GM10847 (cell line): ENCODE data around the gene METTL25B.

Experiments
- POLR2A ChIP-seq: IDR thresholded peaks from 2 replicates; pipeline ENCODE4 v1.6.1; 2011; ENCODE audit not compliant: insufficient read length; ENCODE audit errors: extremely low read depth

Gene METTL25B

DNA sequence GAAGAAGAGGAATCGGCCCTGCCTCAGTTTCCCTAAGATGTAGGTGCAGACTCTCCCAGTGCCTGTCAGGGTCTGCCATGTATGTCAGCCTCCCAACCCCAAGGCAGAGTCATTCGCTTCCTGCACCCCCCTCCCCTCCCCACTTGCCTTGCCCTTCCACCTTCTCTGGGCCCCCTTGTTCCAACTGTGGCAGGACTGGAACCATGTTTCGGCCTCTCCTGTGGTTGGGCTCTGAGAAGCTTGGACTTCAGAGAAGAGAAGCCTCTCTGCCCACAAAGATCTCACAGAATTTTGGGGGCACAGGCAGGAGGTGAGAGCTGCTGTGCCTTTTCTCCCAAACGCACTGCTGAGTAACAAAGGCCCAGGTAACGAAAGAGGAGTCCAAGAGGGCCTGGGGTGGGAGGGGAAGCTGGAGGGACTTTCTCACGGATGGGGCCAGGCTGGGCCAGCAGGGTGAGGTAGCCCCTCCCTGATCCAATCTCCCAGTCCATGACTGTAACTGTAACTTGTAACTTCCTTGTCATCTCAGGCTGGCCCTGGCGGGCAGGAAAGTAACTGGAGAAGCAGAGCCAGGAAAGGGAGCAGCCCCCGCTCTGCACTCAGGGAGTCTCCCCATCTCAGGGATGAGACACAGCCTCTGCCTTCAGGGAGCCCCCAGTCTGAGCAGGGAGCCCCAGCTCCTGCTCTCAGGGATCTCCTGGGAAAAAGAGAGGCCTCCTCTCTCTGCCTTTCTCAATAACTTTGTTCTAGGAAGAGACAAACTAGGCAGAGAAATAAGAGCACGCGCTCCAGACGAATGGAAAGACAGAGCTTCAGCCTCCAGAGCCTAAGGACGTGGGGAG is 34.2 kb upstream of the METTL25B start:
- TF ChIP-seq POLR2A, result no peak

DNA sequence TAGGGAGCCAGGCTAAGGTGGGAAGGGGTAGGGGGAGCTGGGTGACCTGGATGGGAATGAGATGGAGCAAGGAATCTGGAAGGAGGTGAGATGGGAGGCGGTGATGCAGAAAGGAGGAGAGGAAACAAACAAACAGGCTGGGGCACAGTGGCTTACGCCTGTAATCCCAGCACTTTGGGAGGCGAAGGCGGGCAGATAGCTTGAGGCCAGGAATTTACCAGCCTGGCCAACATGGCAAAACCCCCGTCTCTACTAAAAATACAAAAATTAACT is 33.6 kb upstream of the METTL25B start:
- TF ChIP-seq POLR2A, result no peak

DNA sequence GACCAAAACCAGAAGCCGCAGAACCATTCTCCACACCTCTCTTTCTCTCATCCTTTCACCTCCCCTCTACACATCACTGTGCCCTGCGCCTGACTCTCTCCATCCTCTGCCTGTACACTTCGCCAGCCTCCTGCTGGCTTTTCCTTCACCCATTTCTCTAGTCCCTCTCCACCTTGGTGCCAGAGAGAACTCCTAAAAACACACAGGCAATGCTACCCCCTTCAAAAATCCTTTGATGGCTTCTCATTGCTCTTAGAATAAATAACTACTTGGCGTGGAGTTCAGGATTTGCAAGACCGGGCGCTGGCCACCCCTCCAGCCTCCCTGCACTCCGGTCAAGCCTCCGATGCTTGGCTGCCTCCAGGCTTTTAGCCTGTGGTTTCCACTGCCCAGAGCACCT is 31.5 kb upstream of the METTL25B start:
- TF ChIP-seq POLR2A, result no peak

DNA sequence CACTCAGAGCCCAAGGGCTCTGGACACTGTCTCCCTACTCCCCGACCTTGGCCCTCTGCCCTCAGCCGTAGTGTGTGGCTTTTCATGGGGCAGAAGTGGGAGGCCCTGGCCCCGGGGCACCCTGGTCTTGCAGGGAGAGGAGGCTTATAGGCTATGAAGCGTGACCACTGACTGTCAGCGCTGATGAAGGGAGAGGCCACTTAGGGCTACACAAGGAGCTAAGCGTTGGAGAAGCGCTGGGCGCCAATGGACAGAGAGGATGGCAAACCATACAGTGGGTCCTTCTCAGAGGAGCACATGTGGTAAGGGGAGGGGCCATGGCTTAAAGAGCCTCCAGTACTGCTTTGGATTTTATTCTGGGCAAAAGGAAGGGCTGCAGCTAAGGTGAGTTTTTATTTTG is 30.8 kb upstream of the METTL25B start:
- no peak for TF ChIP-seq POLR2A

DNA sequence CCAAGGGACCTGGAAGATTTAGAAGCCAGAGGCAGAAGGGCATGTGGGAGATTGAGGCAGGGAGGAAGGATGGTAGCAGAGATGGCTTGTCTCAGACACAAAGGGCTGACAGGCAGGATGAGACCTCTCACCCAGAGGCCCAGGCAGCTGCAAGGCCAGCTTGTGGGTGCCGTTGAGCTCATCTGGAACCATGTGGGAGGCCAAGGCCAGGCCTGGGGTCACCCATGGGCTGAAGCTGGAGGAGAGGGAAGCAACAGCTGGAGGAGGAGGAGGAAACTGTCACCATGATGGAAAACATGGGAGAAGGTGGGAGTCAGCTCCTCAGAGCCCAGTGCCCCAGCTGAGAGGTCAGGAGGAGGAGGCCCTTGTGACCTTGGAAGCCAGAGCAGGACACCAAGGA is 29.3 kb upstream of the METTL25B start:
- no peak for TF ChIP-seq POLR2A

DNA sequence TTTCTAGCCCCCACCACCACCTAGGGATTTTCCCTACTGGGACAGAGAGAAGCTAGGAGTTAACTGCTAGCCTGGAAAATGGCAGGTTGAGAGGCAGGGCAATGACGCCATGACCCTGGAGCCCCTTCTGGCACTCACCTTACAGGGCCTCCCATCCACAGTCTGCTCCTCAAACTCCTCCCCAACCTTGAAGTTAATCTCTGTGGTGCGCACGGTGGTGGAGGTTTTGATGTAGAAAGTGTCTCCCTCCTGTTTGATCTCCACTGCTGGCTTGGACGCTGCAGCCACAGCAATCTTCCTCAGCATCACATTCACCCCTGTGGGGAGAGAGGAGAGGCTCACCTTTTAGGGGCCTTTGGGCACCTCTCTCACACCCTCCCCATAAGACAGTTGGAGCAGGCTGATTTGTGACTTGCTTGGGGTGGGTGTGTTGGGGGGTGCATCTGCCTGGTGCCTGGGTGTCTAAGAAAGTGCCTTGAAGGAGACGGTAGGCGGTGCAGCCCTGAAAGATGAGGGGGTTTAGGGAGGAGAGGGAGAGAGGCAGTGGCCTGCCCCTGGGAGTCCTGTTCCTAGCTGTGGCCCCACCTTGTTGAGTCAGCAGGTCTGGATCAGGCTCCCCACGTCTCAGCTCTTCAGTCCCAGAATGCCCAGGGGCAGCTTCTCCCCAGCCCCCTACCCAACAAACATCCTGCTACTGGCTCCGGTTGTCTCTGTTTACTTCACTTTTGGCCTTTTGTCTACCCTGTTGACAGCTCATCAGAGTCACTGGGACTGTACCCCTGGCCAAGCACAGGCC is 27.3 kb upstream of the METTL25B start:
- TF ChIP-seq POLR2A, result no peak

DNA sequence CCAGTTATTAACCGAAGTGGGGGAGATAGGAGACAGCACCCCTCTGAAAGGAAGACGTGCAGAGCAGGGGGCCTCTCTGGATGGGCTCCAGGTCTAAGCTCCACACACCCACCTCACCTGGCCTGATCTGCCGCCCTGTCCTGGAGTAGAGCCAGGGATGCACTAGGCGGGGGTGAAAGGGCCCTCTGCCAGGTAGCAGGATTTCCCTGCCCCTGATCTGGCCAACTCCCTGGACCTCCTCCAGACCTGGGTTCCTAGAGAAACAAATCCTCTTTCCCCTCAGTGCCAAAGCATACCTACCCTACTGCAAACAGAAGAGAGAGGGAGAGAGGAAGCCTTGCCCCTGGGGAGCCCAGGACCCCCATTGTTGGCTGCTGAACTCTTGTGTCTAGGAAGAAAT is 24.9 kb upstream of the METTL25B start:
- no peak for TF ChIP-seq POLR2A

DNA sequence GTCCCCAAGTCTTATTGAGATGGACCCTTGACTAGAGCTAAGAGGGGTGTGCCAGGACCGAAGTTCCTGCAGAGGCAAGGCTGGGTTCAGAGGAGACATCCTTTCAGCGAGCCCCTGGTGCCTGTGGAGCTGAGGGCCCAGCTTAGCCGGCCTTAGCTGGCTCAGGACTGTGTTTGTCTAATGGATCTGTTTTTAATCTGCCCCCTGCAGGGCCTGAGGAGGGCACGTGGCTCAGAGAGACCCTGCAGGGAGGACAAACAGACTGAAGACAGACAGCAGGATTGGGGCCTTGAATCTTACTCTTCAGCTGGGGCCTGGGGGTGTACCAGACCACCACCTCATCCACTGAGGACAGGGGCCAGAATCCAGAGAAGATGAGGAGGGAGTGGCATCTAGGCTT is 24.5 kb upstream of the METTL25B start:
- TF ChIP-seq POLR2A, result no peak

DNA sequence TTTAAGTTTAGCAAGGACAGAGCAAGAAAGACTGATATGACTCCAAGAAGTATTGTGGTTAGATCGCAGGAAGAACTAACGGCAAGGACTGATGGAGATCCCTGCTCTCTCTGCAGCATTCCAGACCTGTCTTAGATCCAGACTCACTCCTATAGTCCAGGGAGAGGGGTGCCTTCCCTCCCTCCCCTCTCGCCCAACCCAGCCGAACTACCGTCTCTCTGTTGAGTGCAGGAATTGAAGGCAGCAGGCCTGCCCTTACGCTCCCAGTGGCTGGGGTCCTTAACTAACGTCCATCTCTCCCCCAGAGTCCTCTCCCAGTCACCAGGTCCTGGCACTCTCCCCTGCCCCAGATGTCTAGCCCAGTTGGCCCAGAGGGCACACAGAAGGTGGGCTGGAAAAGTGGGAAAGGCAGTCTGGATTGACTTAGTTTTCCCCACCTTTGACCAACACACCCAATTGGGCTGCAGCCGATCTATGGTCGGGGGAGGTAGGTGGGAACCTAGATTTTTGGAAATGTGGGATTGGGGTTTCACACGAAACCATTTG is 24.0 kb upstream of the METTL25B start:
- TF ChIP-seq POLR2A, result no peak

DNA sequence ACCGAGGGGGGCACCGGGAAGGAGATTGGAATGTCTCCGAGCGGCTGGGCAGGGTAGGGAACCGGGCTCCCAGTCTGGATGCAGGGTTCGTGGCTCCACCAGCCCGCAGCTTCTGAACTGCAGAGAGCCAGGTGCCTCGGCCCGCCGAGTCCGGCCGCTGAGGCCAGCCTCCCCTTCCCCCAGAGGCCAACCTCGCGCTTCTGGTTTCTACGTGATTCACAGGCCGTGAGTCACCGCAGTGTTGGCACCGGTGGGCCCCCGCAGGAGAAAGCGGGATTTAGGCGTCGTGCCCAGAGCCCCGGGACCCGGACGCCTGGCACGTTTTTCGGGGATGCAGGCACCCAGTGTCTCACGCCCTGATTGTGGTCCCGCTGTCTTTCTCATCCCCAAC is 23.3 kb upstream of the METTL25B start:
- no peak for TF ChIP-seq POLR2A

DNA sequence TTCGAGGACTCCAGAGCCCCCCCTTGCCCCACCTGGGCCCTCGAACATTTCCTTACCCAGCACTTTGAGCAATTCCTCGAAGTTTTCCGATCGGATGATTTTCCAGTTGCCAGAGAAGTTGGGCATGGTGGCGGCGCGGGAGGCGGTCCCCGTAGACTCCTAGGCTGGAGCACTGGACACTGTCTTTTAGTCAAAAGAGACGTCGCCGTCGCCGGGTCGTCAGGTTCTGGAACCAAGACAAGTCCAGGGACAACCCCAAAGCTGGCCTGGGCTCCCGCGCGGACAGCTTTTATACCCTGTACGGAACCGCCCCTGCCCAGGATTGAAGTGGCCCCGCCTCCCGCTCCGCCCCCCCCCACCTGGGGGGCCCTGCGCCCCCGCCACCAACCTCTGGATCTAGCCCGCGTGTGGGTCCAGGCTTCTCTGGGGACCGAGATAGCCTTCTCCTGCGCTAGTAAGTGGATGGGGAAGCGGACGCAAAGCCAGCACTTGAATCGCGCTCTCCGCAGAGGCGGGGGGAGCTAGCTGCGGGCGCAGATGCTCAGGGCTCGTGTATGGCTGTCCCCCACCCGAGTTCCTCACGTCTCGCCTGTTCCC is 22.9 kb upstream of the METTL25B start, which contains the start of gene CRABP2:
CRABP2 (minus strand) TSS at position 263 of the 597 bp plus-strand sequence; CDS start at position 126, 137 bp downstream.
- TF ChIP-seq POLR2A, result no peak

DNA sequence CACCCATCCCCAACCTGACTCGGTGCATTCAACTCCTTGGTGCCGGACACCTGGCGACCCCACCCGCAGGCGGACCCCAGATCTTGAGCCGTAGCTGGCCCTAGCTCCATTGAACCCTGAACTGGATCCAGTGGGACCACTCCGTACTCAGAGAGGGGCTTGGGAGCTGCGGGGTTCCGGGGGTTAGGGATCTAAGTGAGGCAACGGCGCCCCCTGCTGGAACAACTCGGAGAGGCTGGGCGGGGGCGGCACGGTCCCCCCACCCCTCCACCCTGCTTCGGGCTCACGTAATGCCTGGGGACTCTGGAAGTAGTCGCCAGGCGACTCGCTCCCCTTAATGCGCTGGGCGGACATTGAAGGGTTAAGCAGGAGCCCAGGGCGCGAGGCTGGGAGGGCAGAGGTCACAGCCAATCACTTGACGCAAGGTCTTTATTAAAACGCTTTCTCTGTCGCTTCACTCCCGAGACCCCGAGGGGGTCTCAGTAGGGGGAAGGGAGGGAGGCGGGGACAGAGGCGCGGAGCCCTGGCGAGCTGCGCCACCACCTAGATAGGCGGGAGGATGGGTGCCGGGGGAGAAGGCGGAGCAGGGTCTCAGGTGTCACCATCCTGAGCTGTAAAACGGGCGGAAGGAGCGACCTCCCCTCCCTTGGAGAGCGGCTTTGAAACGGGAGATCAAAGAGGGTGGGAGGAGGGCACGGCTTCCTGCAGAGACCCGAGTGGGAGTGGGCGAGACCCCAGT is 22.2 kb upstream of the METTL25B start:
- no peak for TF ChIP-seq POLR2A

DNA sequence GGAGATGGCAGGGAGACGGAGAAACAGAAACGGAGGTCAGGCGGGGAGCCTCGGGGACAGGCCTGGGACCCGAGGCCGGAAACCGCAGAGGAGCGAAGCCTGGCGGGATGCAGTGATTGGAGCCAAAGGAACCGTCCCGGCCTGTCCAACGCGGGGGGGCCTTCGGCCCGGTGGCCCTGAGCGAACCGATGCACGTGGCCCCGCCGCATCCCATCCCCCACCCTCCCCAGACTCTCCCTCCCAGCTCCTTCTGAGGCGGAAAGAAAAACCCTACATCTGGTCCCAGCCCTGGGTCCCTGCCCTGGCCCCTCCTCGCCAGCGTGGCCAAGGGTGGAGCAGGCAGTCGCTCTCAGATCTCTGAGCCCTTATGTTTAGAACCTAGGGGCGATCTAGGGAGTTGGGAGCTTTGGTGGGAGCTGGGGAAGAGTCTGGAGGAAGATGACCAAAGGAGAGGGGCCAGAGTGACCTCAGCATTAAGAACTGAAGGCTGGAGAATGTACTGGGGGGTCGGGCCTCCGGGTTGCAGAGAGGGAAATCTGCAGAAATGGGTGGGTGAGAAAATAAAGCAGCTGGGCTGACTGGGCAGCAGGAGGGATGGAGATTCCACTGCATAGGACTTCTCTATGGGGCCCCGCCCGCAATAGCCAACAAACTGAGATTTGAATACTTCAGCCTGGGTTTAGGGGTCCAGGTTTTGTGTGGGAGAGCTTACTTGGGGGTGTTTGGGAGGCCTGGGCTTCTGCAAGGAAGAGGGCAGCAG is 21.4 kb upstream of the METTL25B start:
- no peak for TF ChIP-seq POLR2A

DNA sequence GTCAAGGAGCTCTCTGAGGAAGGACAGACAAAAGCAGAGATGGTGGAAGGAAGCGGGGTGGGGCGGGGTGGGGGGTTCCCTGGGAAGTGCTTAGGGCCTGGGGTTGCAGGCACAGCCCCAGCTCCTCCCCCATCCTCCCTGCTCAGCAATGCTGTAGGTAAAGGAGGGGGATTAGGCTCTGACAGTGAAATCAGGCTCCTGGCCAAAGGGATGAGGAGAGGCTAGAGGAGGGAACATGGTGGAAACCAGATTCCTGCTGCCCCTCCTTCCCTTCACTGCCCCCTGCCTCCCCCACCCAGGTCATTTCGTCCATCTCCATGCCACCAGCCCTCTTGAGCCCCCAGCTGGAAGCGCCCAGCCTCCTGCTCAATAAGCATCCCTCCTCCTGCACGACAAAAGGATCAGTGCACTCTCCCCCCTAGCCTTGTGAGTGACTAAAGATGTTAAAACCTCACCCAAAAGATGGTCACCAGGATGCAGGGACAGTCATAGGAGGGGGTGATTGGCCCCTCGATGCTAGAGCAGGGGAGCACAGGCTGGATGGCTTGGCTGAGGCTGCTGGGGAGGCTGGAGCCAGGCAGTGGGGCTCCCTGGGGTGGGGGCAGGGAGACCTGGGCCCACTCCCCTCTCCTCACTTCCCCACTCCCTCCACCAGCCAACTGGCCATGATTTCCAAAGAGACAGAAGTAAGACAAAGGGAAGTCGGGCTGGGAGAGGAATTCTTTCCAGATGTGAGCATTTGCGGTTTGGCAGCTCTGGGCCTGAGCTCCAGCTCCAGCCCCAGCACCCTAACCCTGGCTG is 20.7 kb upstream of the METTL25B start:
- TF ChIP-seq POLR2A, result no peak

DNA sequence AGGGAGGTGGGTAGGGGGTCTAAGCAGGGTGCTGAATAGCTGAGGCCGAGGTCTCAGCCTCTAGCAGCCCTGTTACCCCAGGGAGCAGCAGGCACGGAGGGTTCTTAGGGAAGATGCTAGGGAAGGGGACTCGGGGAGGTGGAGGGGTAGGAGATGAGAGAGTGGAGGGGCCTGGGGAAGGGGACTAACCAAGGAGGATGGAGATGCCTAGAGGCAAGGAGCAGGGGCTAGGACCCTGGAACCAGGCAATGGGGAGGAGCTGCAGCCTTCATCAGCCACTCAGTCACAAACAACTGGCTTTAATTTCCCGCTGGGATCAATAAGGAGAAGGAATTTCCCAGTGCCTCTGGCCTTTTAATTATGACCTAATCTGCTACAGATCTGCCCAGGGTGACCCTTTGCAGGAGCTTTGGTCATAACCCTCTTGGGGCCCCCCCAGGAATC is 20.0 kb upstream of the METTL25B start:
- no peak for TF ChIP-seq POLR2A
